Kidney tubule cell (primary cell): ENCODE measurements around the gene SLC6A12.
"Not testable (repeated sequence)": the region's sequence is repeated elsewhere in the genome, so short reads cannot be mapped to it uniquely, and the experiment has no call there.

Source experiments
- DNase-seq: peaks from one replicate; pipeline ENCODE4 v3.0.0-alpha.2; 2018; ENCODE audit warnings: low spot score

Gene SLC6A12

DNA sequence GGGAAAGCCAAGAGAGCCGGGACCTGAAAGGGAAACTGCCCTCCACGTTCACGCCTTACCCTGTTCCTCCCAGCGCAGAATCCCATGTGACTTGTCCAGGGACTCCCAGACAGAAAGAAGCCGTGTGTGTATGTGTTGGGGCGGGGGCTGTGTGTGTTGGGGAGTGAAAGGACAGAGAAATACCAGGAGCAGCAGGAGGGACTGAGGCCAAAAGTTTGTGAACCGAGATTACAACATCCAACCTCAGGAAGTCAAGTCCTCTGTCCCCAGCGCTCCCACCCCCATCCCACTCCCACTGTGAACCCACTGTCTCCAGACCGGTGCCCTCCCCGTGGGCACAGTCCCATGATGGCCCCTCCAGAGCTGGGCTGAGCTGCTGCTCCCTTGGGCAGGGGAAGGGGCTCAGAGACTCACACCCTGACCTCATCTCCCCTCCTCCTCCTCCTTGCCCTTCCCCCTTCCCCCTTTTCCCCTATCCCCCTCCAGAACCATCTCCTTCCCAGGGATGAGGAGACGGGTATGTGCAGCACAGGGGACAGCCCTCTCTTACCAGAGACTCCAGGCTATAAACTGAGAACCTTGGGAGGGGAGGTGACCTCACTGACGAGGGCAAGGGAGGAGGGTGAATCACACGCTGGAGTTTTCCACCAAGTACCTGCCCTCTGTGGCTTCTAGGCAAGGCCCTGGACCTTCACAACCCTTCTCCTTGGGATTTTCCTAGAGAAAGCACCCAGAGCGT is at the start of gene SLC6A12:
Gene SLC6A12 (minus strand): TSS at position 155 of the 739 bp plus-strand sequence. CDS start 4,171 bp downstream, outside the sequence.
- peak; percentile 77 for DNase-seq

DNA sequence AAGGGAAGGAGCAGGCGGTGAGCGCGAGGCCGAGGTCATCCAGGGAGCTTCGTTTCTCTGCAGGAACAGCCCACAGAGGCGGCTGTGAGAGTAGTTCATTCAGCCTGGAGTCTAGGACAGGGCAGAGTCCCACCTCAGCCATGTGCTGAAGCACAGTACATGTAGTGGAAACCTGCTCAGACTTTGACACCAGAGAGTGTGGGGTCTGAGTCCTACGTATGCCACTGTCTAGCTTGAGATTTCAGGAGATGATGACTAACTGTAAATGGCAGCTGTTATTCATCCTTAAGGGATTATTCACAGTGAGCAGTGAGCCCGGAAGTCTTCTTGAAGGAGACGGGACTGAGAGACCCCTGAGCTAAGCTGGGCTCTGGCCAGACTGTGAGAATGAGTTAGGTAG is 49.6 kb upstream of the SLC6A12 start:
- DNase-seq: peak; percentile 80

DNA sequence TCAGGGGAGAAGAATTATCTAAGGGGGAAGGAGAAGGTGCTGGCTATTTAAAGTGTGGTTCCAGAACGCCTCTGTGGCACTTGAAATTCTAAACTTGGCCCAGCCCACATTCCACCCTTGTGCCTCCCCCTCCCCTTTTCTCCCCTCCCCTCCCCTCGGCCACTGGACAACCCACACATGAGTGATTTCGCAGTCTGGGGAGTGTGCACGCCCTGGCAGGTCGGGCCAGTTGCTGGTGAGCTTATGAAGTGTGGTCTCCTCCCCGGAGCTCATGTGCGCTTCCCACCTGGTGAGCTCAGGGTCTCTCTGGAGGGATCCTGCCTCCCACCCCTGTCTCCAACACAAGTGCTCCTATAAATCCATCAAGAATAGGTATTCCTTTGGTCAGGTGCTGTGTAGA is 48.9 kb upstream of the SLC6A12 start, which contains the start of gene SLC6A13:
Gene SLC6A13 (minus strand): TSS at position 20 of the 400 bp plus-strand sequence. CDS start 2,784 bp downstream, outside the sequence.
- DNase-seq: peak; percentile 77

DNA sequence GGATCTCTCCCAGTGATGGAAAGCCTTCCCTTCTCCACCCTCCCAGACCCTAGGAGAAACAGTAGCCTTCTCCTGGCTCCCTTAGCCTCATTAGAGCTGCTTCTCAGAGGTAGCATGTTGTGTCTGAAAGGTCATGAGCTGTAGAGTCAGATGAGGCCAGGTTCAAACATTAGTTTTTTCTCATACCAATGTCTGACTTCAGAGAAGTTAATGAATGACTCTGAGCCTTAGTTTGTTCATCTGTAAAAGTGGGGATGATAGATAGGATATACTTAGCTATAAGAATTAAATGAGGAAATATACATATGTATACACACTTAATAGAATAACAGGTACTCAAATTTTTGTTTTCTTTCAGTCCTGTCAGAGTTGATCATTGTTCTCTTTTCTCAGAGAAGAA is 48.2 kb upstream of the SLC6A12 start:
- peak; percentile 54 for DNase-seq

DNA sequence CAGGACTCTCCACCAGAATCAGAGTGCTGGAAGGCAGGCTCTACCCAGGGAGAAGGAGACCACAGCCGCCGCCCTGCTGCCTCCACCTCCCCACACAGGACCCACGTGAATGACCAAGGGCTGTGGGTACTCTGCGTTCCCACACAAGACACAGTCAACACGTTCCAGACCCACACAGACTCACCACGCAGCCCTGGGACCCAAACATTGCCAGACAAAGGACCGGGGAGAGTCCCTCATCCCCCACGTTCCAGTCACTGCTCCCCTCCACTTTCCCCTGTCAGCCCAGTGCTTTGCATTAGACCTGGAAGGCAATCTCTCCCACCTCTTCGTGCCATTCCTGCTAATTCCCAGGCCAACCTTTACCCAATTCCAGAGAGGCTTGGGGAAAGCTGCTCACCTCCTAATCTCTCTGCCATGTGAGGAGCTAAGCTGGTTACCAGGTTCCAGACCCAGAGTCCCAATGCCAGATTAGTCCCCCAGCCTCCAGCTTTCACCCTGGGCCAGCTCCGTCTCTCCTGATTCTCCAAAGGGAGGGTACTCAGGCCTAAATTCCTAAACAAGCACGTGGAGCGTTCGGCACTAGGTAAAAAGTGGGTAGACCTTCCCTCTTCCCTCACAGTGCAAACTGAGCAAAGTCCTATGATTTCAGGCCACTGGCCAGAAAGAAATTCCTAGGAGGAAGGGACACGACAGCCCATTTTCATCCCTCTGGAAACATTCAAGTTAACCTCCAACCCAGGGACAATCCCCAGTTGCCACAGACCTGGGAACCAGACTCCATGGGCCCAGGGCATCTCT is 43.8 kb upstream of the SLC6A12 start:
- DNase-seq: no peak

DNA sequence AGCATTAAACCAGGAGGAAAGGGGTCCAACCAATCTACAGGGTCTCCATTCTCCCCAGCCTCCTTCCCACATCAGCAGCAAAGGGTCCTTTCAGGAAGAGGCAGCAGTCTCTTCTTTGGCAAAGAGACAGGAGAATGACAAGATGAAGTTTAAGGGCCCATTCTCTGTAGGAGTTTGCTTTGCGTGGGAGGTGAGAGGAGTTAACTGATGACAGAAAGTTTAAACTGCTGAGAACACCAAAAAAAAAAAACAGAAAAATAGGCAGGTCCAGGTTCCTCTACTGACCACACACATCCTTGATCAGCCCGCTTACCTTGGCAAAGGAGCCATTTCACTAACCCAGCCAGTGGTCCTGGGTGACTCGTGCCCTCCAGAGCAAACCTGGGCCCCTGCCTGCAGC is 43.0 kb upstream of the SLC6A12 start:
- DNase-seq: no peak

DNA sequence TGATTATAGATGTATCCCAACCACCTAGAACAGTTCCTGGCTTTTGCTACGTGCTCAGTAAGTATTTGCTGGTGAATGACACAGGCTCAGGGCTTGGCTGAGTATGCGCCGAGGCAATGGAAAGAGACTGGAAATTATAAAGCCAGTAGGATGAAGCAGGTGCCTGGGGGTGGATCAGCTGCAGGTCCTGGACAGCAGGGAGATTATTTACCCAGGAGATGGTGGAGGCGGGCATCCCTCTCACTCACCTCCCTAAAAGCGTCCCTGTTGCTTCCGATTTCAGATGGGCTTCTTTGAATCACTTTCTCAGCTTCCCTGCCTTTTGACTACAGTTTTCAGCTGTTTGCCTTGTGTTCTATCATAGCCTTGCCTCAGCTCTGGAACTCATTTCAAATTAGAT is 42.3 kb upstream of the SLC6A12 start:
- no peak for DNase-seq

DNA sequence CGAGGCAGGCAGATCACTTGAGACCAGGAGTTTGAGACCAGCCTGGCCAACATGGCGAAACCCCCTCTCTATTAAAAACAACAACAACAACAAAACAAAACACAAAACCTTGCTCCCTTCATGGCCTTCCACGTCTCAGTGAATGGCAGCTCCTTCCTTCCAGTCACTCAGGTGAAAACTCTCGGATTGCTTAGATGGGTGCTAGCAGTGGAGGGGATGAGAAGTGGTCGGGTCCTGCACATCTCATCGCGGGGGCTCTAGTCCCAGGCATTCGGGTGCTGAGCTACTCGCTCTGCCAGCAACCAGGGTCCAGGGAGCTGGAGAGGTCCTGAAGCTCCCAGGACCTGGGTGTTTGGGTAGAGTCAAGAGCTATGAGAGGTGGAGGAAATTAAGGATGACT is 41.0 kb upstream of the SLC6A12 start:
- no peak for DNase-seq

DNA sequence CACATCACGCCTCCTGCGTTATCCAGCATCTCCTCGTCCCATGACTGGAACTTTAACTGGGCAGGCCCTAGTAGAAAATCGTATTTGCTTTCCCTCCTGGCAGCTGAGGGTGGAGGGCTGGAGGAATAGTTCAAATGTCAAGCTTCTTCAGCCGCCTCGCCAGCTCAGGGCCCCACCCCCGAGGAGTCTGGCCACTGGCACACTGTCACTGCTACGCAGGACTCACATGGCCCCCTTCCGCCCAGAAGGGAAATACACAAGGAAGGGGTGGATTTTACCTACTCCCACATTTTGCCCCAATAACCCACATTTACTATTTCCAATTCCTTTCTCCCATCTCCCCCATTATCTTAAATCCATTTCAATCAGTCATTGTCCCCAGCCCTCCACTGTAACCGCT is 40.1 kb upstream of the SLC6A12 start:
- no peak for DNase-seq

DNA sequence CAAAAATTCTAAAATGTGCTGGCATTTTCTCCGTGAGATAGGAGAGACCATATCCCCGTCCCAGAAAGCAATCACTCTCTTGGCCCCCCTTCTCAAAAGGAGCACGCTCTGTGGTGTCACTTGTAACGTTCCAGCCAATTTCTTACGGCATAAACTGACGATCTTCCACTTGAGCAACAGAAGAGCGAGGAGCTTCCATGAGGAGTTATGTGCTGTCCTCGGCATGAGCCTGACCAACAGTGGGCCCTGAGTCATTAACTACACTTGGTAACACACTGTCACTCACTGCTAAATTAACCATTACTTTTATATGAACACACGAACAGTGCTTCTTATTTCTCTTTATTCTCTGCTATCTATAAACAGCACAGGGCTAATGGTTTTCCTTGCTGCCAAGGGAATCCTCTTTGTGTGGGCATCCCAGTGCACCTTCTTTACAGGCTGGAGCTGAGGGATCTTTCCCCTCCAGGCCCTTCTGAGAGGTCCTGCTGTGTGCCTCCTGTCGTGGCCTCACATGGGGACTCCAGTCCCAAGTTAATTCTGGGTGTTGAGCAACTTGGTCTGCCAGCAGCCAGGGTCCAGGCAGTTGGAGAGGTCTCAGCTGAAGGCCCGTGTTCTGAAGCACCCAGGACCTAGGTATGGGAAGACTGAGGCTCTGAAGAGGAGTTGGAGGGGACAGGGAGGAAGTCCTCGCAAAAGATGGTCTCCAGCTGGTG is 39.3 kb upstream of the SLC6A12 start:
- DNase-seq: peak; percentile 77

DNA sequence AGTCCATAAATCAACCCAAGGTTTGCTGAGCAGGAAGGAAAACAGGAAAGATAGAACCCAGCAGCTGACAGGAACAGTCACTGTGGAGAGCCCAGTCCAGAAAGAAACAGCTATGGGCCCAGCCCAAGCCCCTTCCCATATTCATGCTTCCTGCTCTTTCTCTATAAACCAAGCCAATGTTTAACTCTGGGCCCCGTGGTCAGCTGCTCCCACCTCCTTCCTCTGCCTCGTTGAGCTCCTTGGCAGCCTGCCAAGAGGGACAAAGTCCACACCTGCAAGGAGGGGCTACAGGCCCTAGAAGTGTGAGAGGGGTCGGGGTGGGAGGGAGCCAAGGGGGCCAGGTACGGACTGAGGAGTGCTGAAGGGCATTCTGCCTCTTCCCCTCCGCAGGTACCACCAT is 38.7 kb upstream of the SLC6A12 start:
- DNase-seq: peak; percentile 65

DNA sequence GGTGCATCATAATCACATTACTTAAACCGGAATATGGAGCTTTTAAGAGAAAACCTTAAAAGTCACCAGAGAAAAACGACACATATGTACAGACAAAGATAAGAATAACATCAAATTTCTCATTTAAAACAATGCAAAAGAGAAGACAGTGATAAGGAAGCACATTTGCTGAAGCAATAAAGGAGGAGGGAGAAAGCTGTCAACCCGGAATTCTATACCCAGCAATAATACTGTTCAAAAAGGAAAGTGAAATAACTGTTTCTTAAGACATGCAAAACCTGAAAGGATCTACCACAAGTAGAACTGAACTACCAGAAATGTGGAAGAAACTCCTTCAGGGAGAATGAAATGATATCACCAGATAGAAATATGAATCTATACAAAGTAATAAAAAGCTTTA is 33.3 kb upstream of the SLC6A12 start:
- no peak for DNase-seq

DNA sequence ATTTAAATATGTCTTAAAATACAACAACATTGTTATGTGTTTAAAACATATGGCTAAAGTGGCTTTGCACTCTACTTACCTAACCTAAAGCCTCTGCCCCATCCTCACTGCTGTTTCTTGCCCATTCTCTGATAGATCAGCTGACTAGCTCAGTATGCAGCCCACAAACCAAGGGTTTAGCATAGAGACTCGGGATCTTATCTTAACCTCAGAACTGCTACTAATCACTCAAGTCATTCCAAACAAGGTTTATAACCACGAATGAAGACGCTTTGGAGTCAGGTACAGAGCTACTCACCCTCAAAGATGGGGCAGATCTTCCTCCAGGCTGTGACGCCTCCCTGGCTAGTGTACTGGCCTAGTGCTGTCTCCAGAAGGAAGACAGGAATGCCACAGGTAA is 29.4 kb upstream of the SLC6A12 start:
- no peak for DNase-seq

DNA sequence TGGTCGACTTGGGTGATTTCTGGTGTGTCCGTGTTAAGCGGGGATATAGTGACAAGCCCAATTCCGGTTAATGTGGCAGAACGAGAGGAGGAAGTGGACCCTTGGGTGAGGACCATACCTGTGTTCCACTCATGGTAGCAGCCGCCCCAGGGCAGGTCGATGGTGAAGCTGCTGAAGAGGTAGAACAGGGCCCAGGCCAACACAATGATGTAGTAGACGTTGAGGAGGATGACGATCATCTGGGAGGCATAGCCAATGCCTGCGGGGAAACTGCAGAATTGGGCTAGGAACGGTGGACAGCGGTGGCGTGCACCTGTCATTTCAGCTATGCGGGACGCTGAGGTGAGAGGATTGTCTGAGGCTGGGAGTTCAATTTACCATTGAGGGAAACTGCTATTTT is 28.5 kb upstream of the SLC6A12 start:
- DNase-seq: no peak

DNA sequence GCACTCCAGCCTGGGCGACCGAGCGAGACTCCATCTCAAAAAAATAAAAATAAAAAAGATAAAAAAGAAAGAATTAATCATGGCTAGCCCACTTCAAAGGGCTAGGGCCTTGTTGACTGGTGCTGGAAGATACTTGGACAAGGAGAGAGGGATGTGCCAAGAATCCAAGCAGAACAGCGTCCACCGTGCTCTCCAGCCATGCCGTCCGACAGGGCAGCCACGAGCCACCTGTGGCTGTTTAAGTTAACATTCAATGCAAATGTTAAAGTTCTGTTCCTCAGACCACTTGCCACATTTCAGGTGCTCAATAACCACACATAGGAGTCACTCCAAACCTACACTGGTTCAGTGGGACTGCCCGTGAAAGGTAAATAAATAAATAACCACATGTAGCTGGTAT is 27.3 kb upstream of the SLC6A12 start:
- DNase-seq: no peak

DNA sequence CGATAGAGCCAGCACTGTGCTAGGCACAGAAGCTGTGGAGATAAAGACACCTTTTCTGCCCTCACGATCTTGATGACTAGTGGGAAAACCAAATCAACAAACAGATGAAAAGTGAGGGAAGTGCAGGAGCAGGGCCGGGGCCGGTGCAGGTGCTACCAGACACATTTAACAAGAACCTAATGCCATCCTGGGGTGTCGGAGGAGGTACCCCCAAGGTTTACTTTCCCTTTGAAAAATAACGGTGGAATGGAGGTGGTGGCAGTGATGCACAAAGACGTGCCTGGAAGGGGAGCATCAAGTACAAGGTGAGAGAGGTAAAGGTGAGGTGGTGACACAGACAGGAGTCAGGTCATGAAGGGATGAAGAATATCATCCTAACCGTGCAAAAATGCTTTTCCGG is 26.6 kb upstream of the SLC6A12 start:
- no peak for DNase-seq

DNA sequence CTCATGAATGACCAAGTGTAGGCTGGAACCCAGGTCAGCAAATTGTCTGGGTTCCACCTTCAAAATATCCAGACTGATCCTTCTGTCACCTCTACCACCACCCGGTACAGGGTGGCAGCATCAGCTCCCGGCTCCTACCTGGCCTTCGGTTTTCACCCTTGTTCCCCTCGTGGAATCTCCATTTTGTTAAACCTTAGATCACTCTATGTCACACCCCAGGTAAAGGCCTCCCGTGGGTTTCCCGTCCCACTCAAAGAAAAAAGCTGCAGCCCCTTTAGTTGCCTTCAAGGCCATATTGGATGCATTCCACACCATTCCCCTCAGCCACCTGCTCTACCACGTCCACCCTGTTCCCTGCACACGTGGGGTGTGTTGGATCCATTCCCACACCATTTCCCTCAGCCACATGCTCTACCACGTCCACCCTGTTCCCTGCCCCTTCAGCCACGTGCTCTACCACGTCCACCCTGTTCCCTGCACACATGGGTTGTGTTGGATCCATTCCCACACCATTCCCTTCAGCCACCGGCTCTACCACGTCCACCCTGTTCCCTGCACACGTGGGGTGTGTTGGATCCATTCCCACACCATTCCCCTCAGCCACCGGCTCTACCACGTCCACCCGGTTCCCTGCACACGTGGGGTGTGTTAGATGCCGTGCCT is 24.9 kb upstream of the SLC6A12 start:
- no peak for DNase-seq

DNA sequence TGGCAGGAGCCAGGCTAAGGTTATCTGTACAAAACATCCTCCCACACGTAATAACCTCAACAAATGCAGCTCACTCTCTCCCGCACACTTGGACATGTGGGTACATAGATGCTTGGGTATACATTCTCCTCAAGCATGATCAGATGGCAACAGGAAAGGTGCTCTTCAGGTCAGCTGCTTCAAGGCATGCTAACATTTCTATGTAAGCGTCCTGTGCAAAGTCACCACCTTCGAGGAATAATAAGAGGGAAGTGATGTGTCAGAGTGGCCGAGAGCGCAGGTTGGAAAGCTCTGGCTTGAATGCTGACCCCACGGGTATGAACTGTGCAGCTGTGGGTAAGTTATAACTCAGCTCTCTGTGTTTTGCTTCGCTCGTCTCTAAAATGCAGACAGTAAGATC is 24.2 kb upstream of the SLC6A12 start:
- no peak for DNase-seq

DNA sequence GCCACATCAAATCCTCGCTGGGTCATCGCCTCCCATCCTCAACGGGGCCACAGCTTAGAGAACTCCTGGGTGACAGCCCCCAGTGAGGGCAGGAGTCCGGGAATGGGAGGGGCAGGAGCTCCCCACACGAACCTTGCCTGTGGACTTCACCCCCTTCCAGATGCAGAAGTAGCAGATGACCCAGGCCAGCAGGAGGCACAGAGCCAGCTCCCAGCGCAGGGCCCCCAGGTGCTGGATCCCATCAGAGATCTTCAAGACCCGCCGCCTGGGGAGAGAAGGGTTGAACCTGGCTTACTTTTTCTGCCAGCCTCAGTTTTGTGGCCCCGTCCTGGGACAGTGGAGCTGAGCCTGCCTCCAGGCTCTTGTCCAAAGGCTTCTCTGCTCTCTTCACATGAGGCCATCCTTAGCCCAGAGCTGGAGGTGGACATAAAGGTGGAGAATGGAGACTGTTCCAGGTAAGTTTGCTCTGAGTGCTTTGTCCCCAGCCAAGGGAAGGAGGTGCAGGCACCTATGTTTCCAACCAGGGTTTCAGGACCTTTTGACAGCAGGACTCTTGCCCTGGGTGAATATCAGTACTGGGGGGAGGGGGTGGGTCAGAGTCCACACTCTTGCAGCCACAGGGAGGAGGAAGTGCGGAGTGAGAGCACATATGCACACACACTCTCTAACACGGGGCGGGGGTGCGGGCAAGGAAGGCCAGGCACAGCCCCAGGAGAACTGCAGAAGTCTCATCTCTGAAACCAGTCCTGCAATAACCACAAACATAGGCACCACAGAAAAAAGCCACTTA is 23.3 kb upstream of the SLC6A12 start:
- no peak for DNase-seq

DNA sequence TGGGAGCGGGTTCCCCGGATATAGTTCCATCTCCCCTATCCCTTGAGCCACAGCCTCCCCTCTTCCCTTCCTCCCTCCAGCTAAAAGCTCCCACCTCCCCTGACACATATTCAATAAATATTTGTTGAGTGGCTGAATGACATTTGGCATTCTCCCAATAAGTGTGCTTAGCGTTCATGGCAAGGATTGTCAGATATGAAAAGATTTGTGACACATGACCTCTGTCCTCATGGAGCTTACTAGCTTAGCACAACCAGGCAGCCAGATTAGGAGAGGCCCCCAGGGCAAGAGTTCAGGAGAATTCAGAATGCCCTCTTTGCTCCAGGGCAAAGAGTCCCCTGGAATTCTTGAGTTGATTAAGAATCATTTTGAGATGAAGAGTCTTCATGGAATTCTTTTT is 22.5 kb upstream of the SLC6A12 start:
- DNase-seq: no peak

DNA sequence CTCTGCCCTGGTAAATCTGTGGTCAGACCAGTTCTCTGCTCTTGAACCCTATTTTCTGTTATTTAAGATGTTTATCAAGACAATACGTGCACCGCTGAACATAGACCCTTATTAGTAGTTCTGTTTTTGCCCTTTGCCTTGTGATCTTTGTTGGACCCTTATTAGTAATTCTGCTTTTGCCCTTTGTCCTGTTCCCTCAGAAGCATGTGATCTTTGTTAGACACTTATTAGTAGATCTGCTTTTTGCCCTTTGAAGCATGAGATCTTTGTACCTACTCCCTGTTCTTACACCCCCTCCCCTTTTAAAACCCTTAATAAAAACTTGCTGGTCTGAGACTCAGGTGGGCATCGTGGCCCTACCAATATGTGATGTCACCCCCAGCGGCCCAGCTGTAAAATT is 22.0 kb upstream of the SLC6A12 start:
- not testable (repeated sequence) for DNase-seq
